ENCODE data around the gene AQR. TPM values are rescaled to one million over a fixed set of nuclear protein-coding genes. Genes with fewer than 3 reads are reported as not detected.

The AQR gene
- total RNA-seq, 1 experiment from 2014 or later, result 54.4 TPM

GRCh38 chr15:34850121-34850520 is 119.4 kb downstream of the AQR start:
- H3K79me1 ChIP-seq (ENCODE audit: insufficient read depth, low read depth, low read length, poor library complexity, severe bottlenecking), result no peaks in the 10 kb centered on the region
- Mint-ChIP-seq H3K36me3 (ENCODE audit: insufficient read depth in 1 of 3, low read depth in 3 of 3) (peaks cover 0 to 8% (median 2%) of the 10 kb centered on the region in 3 experiments; a peak in 5 of 7 replicates), H3K27me3 (ENCODE audit: low read depth) (no peaks in the 10 kb centered on the region), H3K9me3 (peaks cover 0 to 4% of the 10 kb centered on the region in 2 experiments; a peak in 2 of 5 replicates), H3K4me1 (no peaks in the 10 kb centered on the region), H3K4me3 (no peak overlapping the region), H3K27ac (no peak overlapping the region)
- H2AK5ac ChIP-seq (ENCODE audit: insufficient read length, low read length), result no peak overlapping the region
- no peak overlapping the region for H2BK20ac ChIP-seq (ENCODE audit: low read depth, low read length, poor library complexity, severe bottlenecking)
- no peaks in the 10 kb centered on the region for H3K9me3 ChIP-seq (ENCODE audit: control insufficient read depth, low read depth, low read length)
- H4K20me1 ChIP-seq (ENCODE audit: control insufficient read depth, insufficient read depth, insufficient read length), result no peaks in the 10 kb centered on the region
- H3T11ph ChIP-seq (ENCODE audit: low read length), result no peak overlapping the region
- H3K4me2 ChIP-seq (ENCODE audit: insufficient read depth, insufficient read length, low read length), result no peak overlapping the region
- DNase-seq, result no peak
- H3K27ac ChIP-seq (ENCODE audit: insufficient read length, low read depth, low read length), result no peak overlapping the region
- H2BK5ac ChIP-seq (ENCODE audit: insufficient read length, low read length), result no peak overlapping the region
- H3K4me1 ChIP-seq (ENCODE audit: insufficient read depth, low read length), result no peaks in the 10 kb centered on the region
- WGBS (ENCODE audit: extremely low coverage, insufficient read length, low lambda C conversion rate), result no CpG with 5 or more reads among the region's 10 CpGs
- no peak overlapping the region for H2AFZ ChIP-seq (ENCODE audit: low read length)
- H3K27me3 ChIP-seq (ENCODE audit: insufficient read depth, low read length), result no peaks in the 10 kb centered on the region
- H3K79me2 ChIP-seq (ENCODE audit: insufficient read depth, low read length), result no peaks in the 10 kb centered on the region
- TF ChIP-seq, protein P1, sequence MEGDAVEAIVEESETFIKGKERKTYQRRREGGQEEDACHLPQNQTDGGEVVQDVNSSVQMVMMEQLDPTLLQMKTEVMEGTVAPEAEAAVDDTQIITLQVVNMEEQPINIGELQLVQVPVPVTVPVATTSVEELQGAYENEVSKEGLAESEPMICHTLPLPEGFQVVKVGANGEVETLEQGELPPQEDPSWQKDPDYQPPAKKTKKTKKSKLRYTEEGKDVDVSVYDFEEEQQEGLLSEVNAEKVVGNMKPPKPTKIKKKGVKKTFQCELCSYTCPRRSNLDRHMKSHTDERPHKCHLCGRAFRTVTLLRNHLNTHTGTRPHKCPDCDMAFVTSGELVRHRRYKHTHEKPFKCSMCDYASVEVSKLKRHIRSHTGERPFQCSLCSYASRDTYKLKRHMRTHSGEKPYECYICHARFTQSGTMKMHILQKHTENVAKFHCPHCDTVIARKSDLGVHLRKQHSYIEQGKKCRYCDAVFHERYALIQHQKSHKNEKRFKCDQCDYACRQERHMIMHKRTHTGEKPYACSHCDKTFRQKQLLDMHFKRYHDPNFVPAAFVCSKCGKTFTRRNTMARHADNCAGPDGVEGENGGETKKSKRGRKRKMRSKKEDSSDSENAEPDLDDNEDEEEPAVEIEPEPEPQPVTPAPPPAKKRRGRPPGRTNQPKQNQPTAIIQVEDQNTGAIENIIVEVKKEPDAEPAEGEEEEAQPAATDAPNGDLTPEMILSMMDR (conservative IDR thresholded peaks at IDR 0.05), result no peak
- no peak overlapping the region for H4K5ac ChIP-seq (ENCODE audit: insufficient read length, low read depth, low read length)
- H3K23me2 ChIP-seq (ENCODE audit: insufficient read length, low read depth, low read length, poor library complexity, severe bottlenecking), result no peaks in the 10 kb centered on the region
- no peak overlapping the region for H3K56ac ChIP-seq (ENCODE audit: insufficient read length, low read depth, low read length)
- no peak overlapping the region for H4K91ac ChIP-seq (ENCODE audit: insufficient read length, low read depth, low read length)
- H4K8ac ChIP-seq (replicated peaks; ENCODE audit: insufficient read length, low read depth, low read length), result no peak overlapping the region
- H3K18ac ChIP-seq (ENCODE audit: insufficient read length, low read depth, low read length), result no peak overlapping the region
- no peak overlapping the region for H3K4ac ChIP-seq (ENCODE audit: low read depth, low read length)
- H3K14ac ChIP-seq (ENCODE audit: insufficient read depth, low read length), result no peak overlapping the region
- no peak overlapping the region for H2BK12ac ChIP-seq (ENCODE audit: insufficient read length, low read depth, low read length)
- no peak overlapping the region for H2BK15ac ChIP-seq (ENCODE audit: low read depth, low read length)
- H2BK120ac ChIP-seq (ENCODE audit: low read depth, low read length, poor library complexity, severe bottlenecking), result no peak overlapping the region
- no peak overlapping the region for H3K23ac ChIP-seq (ENCODE audit: insufficient read length, low read depth, low read length)
- H3K9ac ChIP-seq (ENCODE audit: extremely low read depth, insufficient read length, low read length), result no peak overlapping the region
